Gastroesophageal sphincter (tissue), 3 donors: ENCODE results near the gene BORCS5.

Source experiments
- EP300 ChIP-seq: sonication (generic); formaldehyde crosslinking; IDR thresholded peaks from one replicate; pipeline ENCODE4 v1.6.1; 2017; ENCODE audit warnings: antibody characterized with exemption, mild to moderate bottlenecking
- POLR2A ChIP-seq, 2 donors: fragments of 450-650 bp; IDR thresholded peaks; one replicate each; pipeline ENCODE4 v1.6.1; 2017; ENCODE audit warnings: antibody characterized with exemption in 2 of 2, mild to moderate bottlenecking in 2 of 2, moderate library complexity in 1 of 2
- POLR2AphosphoS5 ChIP-seq: sonication (generic); formaldehyde crosslinking; IDR thresholded peaks from one replicate; pipeline ENCODE4 v1.6.1; 2017; ENCODE audit warnings: antibody characterized with exemption
- TF ChIP-seq, protein P1 (sequence below), 4 experiments: fragments of 200-600 bp in 2 of 4; fragments of 450-650 bp in 2 of 4; sonication (generic) in 1 of 4; IDR thresholded peaks; one replicate each; pipeline ENCODE4 v1.5.1; 2017 to 2019; ENCODE audit warnings: antibody characterized with exemption in 4 of 4, mild to moderate bottlenecking in 2 of 4, moderate library complexity in 2 of 4

DNA sequence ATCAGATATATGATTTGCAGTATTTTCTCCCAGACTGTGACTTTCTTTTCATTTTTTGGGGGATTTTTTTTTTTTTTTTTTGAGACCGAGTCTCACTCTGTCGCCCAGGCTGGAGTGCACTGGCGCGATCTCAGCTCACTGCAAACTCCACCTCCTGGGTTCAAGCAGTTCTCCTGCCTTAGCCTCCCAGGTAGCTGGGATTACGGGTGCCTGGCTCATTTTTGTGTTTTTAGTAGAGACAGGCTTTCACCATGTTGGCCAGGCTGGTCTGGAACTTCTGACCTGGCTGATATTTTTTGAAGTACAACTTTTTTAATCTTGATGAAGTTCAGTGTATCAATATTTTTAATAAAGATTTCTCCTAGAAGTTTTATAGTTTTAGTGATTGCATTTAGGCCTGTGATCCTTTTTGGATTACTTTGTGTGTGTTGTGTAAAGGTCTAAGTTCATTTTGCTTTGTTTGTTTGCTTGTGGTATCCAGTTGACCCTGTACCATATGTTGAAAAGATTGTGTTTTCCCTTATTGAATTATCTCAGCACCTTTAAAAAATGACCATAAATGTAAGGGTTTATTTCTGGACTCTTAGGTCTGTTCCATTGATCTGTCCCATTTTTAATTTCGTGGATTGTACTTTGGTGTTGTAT lies 24.2 kb downstream of the BORCS5 start:
- TF ChIP-seq, protein P1, sequence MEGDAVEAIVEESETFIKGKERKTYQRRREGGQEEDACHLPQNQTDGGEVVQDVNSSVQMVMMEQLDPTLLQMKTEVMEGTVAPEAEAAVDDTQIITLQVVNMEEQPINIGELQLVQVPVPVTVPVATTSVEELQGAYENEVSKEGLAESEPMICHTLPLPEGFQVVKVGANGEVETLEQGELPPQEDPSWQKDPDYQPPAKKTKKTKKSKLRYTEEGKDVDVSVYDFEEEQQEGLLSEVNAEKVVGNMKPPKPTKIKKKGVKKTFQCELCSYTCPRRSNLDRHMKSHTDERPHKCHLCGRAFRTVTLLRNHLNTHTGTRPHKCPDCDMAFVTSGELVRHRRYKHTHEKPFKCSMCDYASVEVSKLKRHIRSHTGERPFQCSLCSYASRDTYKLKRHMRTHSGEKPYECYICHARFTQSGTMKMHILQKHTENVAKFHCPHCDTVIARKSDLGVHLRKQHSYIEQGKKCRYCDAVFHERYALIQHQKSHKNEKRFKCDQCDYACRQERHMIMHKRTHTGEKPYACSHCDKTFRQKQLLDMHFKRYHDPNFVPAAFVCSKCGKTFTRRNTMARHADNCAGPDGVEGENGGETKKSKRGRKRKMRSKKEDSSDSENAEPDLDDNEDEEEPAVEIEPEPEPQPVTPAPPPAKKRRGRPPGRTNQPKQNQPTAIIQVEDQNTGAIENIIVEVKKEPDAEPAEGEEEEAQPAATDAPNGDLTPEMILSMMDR (IDR thresholded peaks at IDR 0.05) = no peak
- TF ChIP-seq POLR2A (IDR thresholded peaks at IDR 0.05) (no peak), POLR2AphosphoS5 (no peak), EP300 (no peak)
